HG03457 (cell line): ENCODE results near the gene FLNB.

Experiments used
- ATAC-seq: cut with Tn5 transposase; IDR thresholded peaks from one replicate; pipeline ENCODE4 v1.9.1; 2021; ENCODE audit warnings: moderate number of reproducible peaks; ENCODE audit not compliant: unreplicated experiment

FLNB gene

DNA sequence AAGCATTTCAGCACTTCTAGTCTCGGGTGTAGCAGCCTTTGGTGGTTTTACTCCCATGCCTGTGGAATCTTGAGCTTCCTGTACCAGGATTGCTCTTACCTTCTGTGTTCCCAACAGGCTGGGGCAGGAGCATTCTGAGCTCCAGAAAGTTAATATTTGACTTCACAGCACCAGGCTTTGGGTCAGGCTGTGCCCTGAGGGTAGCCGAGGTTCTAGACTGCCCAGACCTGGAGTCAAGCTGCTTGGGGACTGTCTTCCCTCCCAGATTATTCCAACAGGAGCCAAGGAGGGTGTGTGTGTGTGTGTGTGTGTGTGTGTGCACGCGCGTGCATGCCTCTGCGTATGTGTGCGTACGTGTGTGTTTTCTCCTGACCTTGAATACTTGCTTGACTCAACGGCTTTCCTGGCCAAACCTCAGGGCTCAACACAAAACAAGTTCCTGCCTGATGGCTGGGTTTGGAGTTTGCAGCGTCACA is 94.8 kb downstream of the FLNB start:
- ATAC-seq = no peak

GRCh38 chr3:58104151-58104550 is 95.9 kb downstream of the FLNB start:
- no peak for ATAC-seq

DNA sequence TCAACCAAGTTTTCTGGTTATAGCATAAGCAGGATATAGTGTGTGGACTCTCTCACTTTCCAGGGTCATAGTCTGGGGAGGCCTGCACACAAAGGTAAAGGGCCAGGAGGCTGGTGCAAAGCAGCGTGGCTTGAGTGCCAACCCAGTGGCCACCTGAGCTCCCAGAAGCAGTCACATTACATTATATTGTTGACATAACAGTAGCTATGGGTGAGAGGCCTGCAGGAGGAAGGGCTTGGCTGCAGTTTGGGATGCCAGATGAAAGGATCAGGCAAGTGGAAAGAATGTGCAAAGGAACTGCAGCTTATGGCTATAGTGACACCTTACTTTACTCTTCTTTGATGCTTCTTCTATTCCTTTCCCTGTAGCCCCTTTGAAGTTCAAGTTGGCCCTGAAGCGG is 96.5 kb downstream of the FLNB start:
- ATAC-seq = no peak

- ATAC-seq = no peak
These were observed 97.0 kb downstream of the FLNB start for GRCh38 chr3:58105196-58105595.

GRCh38 chr3:58106061-58106460 is 97.8 kb downstream of the FLNB start:
- no peak for ATAC-seq

GRCh38 chr3:58106640-58107039 is 98.4 kb downstream of the FLNB start:
- ATAC-seq = no peak

- ATAC-seq = no peak
These were observed 99.4 kb downstream of the FLNB start for GRCh38 chr3:58107597-58107996.

- no peak for ATAC-seq
These were observed 101.5 kb downstream of the FLNB start for GRCh38 chr3:58109752-58110151.

GRCh38 chr3:58111513-58112184 is 103.4 kb downstream of the FLNB start:
- no peak for ATAC-seq

DNA sequence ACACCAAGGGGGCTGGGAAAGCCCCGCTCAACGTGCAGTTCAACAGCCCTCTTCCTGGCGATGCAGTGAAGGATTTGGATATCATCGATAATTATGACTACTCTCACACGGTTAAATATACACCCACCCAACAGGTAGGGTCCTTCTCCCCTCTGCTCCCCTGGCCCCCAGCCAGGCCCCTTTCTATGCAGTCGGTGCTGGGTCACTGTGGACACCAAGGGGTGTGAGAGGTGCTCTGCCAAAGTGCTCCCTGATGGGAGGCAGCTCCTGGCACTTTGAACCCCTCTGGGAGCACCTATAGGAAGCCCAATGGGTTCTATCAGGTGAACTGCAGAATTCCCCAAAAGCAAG is 103.9 kb downstream of the FLNB start:
- no peak for ATAC-seq

- no peak for ATAC-seq
These were observed 107.0 kb downstream of the FLNB start for GRCh38 chr3:58115175-58115574.

GRCh38 chr3:58116161-58116955 is 108.1 kb downstream of the FLNB start:
- ATAC-seq = peak; percentile 70

DNA sequence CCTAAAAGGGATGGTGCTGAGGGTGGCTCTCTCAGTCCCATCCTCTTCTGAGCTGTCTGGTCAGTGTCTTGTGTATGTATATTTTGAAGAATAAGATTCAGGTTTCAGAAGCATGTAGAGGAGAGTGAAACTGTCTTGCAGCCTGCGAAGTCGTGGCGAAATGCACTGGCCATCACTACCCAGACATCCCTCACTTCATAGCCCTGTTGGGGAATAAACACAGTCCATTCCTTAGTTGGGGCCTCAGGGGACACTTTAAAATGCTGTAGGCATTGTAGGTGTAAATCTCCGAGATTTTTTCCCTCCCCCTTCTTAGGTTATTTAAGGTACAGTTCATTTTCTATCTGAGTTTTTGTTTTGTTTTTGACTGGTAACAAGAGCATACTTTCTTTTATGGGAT is 108.8 kb downstream of the FLNB start:
- no peak for ATAC-seq

DNA sequence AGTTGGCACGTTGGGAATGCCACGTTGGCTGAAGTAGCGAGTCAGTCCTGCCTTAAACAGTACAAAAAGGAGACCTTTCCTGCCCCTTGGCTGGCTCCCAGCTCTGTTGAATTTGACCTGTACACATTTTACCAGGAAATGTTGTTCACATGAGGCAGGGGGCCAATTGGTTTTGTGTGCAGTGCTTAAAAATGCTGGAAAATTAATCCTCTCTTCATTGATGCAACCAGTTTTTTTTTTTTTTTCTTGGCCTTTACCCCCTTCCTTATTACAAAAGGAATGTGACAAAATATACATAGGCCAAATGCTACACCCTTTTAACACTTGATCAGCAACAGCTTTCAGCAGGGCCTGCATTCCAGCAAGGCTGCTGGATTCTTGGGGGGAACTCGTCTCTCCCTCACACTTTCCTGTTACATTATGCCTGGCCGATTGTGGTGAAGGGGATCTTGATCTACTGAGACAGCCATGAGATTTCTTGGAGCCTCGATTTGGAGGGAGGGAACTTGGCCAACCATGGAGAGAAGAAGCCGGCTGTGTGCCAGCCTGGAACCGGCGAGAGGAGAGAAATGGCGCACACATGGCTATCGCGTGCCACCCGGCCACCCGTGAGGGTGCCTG is 109.4 kb downstream of the FLNB start:
- ATAC-seq = no peak

- ATAC-seq = no peak
These were observed 111.0 kb downstream of the FLNB start for GRCh38 chr3:58119186-58119585.

DNA sequence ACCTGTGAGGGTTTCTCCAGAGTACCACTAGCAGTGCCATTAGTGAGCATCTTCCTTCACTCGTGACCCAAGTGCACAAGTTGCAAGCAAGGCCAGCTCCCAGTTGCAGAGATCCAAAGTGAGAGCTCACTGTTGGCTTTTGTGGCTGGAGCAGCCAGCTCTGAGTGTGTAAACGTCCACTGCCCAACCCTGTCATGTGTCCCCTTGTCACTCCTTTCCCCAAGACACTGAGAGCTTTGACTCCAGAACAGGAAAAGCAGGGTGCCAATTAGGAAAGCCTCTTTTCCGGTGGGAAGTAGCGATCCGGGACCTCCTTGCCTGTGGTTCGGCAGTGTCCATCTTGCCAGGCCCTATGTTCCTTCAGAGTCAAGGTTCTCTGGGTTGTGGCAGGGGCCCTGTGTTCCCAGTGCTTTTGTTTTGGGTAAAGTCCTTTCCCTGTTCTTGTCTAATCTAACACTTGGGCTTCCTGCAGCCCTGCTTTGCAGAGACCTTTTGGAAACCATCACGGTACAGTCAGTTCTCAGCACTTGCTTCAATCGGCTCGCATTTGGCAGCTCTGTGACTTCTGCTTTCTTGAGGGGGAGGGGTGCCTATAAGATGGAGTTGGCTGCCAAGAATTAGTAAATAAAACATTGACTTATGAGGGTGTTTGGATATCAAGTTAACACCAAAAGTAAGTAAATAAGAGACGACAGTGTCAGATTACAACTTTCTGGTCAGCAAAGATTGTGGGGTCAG is 112.0 kb downstream of the FLNB start:
- ATAC-seq = no peak

- ATAC-seq = no peak
These were observed 113.0 kb downstream of the FLNB start for GRCh38 chr3:58121183-58121582.

- no peak for ATAC-seq
These were observed 114.9 kb downstream of the FLNB start for GRCh38 chr3:58122936-58123700.

- no peak for ATAC-seq
These were observed 116.2 kb downstream of the FLNB start for GRCh38 chr3:58124387-58124786.

GRCh38 chr3:58129041-58129770 is 121.0 kb downstream of the FLNB start:
- no peak for ATAC-seq
